Vagina (tissue), 2 donors: ENCODE measurements around the gene B3GNT4. TPM values are rescaled to one million over a fixed set of nuclear protein-coding genes. Genes with fewer than 3 reads are reported as not detected.
A peak's percentile ranks its signal among the peaks of the same experiment; 100 is the strongest.

ENCODE experiments used
- DNase-seq, 2 donors: peaks; one replicate each; pipeline ENCODE4 v3.0.0-alpha.2; 2017; ENCODE audit errors: extremely low spot score in 2 of 2
- H3K27ac ChIP-seq: fragments of 200-600 bp; sonication (generic); one replicate; pipeline ENCODE4 v1.5.1; 2019
- H3K27me3 ChIP-seq: fragments of 200-600 bp; sonication (generic); one replicate; pipeline ENCODE4 v1.5.1; 2019
- H3K36me3 ChIP-seq, 2 donors: fragments of 200-600 bp; sonication (generic); one replicate each; pipeline ENCODE4 v1.5.1; 2017 to 2019
- H3K4me1 ChIP-seq: fragments of 200-600 bp; sonication (generic); one replicate; pipeline ENCODE4 v1.5.1; 2019
- H3K4me3 ChIP-seq, 2 donors: fragments of 200-600 bp; sonication (generic); 1 replicate in 1 of 2; 2 replicates in 1 of 2; pipeline ENCODE4 v1.5.1; 2016 to 2019
- H3K9me3 ChIP-seq: fragments of 200-600 bp; sonication (generic); one replicate; pipeline ENCODE4 v1.5.1; 2019
- POLR2A ChIP-seq, 2 donors: fragments of 450-650 bp; IDR thresholded peaks; one replicate each; pipeline ENCODE4 v1.6.1; 2017; ENCODE audit warnings: antibody characterized with exemption in 2 of 2, mild to moderate bottlenecking in 2 of 2, moderate library complexity in 2 of 2
- POLR2AphosphoS5 ChIP-seq, 2 donors: sonication (generic); formaldehyde crosslinking; IDR thresholded peaks; one replicate each; pipeline ENCODE4 v1.9.0; 2017; ENCODE audit warnings: antibody characterized with exemption in 2 of 2, mild to moderate bottlenecking in 2 of 2, low read depth in 1 of 2; ENCODE audit not compliant: insufficient read depth in 1 of 2
- intact Hi-C: fragments of 100-400 bp; cut with DNase I; formaldehyde crosslinking; loops from one replicate; pipeline ENCODE4 v1.15.1; 2023
- total RNA-seq: library from RNA; depleted of rRNA; stranded (reverse); fragments of >200 nt; gene quantifications from one replicate; pipeline ENCODE4 v1.2.3, GENCODE V29; 2016
- TF ChIP-seq, protein P1 (sequence below), 3 experiments: fragments of 450-650 bp in 2 of 3; fragments of 200-600 bp in 1 of 3; sonication (generic) in 1 of 3; IDR thresholded peaks; one replicate each; pipeline ENCODE4 v1.5.1; 2017 to 2019; ENCODE audit warnings: antibody characterized with exemption in 3 of 3, mild to moderate bottlenecking in 2 of 3, moderate library complexity in 2 of 3

B3GNT4 gene
- 2.9 TPM for total RNA-seq

DNA sequence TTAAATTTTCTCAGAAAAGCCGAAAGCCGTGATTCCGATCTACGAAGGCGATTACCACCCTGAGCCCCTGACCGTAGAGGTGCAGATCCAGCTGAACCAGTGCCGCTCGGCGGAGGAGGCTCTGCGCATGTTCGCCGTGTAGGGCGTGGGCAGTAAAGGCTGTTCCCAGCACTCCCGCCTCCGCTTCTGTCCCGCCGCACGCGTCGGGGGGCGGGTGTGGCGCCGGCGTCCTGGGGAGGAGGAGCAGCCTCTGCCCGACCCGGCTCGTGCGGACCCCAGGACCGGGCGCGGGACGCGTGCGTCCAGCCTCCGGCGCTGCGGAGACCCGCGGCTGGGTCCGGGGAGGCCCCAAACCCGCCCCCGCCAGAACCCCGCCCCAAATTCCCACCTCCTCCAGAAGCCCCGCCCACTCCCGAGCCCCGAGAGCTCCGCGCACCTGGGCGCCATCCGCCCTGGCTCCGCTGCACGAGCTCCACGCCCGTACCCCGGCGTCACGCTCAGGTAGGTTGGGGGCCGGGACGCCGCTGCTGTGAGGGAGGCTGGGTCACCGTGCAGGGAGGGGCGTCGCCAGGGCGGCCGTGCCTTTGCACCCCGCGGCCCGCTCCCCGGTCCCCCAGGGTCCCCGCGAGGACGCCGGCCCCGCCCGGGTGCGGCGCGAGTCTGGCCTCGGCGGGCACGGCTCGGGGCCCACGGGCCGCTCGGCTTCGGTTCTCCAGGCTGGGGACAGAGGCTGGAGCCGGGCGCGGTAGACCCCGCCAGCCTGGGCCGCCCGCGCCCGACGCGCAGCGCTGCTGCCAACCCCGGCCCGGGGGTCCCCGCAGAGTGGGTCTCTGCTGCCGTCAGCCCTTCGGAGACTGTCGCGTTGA lies at the start of gene B3GNT4:
Gene B3GNT4 (plus strand): TSS at position 409 of the 866 bp plus-strand sequence. CDS start 910 bp downstream, outside the sequence.
- peaks cover 0 to 11% of the 10 kb centered on the region in 2 donors for H3K36me3 ChIP-seq
- H3K4me1 ChIP-seq = peaks cover 18% of the 10 kb centered on the region
- no peaks in the 10 kb centered on the region for H3K9me3 ChIP-seq
- no peak within 1 kb of the TSS for H3K27ac ChIP-seq
- no peak for DNase-seq
- peak within 1 kb of the TSS; percentile 55 to 75 for H3K4me3 ChIP-seq
- H3K27me3 ChIP-seq = peaks cover 6% of the 10 kb centered on the region
- TF ChIP-seq POLR2AphosphoS5 (IDR thresholded peaks at IDR 0.05; ENCODE audit: insufficient read depth in 1 of 2, low read depth in 1 of 2) (no peak), POLR2A (IDR thresholded peaks at IDR 0.05) (no peak)
- TF ChIP-seq, protein P1, sequence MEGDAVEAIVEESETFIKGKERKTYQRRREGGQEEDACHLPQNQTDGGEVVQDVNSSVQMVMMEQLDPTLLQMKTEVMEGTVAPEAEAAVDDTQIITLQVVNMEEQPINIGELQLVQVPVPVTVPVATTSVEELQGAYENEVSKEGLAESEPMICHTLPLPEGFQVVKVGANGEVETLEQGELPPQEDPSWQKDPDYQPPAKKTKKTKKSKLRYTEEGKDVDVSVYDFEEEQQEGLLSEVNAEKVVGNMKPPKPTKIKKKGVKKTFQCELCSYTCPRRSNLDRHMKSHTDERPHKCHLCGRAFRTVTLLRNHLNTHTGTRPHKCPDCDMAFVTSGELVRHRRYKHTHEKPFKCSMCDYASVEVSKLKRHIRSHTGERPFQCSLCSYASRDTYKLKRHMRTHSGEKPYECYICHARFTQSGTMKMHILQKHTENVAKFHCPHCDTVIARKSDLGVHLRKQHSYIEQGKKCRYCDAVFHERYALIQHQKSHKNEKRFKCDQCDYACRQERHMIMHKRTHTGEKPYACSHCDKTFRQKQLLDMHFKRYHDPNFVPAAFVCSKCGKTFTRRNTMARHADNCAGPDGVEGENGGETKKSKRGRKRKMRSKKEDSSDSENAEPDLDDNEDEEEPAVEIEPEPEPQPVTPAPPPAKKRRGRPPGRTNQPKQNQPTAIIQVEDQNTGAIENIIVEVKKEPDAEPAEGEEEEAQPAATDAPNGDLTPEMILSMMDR (IDR thresholded peaks at IDR 0.05) = no peak
- intact Hi-C loops = no loop called here

DNA sequence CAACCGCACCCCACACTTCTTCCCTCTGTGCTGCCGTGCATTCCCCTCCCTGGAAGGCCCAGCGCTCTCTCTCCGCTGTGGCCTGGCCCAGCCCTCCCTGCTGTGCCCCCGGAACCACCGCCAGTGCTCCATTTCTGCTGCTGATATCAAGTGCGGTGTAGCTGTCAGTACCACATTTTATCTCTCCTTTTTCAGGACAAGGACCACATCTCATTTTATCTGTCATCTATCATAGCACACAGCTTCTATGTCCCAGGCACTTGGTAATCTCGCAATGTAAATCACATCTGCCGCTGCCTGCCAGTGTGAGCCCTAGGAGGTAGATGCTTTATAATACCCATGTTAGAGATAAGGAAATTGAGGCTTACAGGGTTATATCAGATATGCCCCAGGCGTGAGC lies 47.8 kb upstream of the B3GNT4 start:
- H3K9me3 ChIP-seq = no peaks in the 10 kb centered on the region

DNA sequence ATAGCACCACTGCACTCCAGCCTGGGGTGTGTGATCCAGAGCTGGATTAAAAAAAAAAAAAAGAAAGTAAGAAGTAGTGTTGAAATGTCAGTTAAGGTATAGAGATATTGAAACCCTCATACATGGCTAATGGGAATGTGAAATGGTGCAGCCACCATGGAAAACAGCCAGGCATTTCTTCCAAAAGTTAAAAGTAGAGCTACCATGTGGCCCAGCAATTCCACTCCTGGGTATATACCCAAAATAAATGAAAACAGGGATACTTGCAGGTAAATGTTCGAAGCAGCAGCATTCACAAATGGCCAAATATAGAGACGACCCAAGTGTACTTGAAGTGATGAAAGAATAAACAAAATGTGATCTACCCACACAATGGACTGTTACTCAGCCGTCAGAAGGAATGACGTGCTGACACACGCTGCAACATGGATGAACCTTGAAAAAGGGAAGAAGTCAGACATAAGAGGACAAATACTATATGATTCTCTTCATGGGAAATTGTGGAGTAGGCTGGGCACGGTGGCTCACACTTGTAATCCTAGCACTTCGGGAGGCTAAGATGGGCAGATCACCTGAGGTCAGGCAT lies 44.7 kb upstream of the B3GNT4 start:
- TF ChIP-seq POLR2AphosphoS5 (IDR thresholded peaks at IDR 0.05; ENCODE audit: insufficient read depth in 1 of 2, low read depth in 1 of 2) = no peak
- TF ChIP-seq, protein P1 (IDR thresholded peaks at IDR 0.05) = no peak
- no peak for TF ChIP-seq POLR2A (IDR thresholded peaks at IDR 0.05)
- Histone ChIP-seq H3K9me3 (no peaks in the 10 kb centered on the region), H3K36me3 (no peaks in the 10 kb centered on the region), H3K27me3 (no peaks in the 10 kb centered on the region), H3K4me1 (no peaks in the 10 kb centered on the region), H3K27ac (no peak overlapping the region), H3K4me3 (no peak overlapping the region)
- intact Hi-C loops = no loop called here
- DNase-seq = no peak

More for the DNA sequence above, 47.8 kb upstream of the B3GNT4 start:
- no peak for DNase-seq
- no peaks in the 10 kb centered on the region for H3K27me3 ChIP-seq
- H3K27ac ChIP-seq = no peak overlapping the region
- H3K4me1 ChIP-seq = no peaks in the 10 kb centered on the region
- intact Hi-C loops = no loop called here
- no peaks in the 10 kb centered on the region for H3K36me3 ChIP-seq
- TF ChIP-seq POLR2A (IDR thresholded peaks at IDR 0.05) = no peak
- TF ChIP-seq POLR2AphosphoS5 (IDR thresholded peaks at IDR 0.05; ENCODE audit: insufficient read depth in 1 of 2, low read depth in 1 of 2) = no peak
- TF ChIP-seq, protein P1 (IDR thresholded peaks at IDR 0.05) = no peak
- no peak overlapping the region for H3K4me3 ChIP-seq

DNA sequence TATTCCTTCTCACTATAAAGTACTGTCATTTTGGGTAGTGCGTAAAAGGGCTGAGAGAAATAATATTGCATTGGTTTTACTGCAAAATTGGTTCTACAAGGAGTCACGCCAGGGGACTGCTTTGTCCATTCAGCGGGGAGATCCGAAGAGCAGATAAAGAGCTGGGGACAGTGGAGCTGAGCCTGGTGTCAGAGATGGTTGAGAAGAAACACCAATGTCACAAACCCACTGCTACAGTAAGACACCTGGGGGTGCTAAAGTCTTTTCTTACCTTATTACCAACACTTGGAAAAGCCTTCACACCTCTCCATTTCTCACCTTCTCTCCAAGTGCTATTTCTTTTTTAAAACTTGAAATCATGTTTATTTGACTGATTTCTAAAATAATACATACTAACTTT lies 43.6 kb upstream of the B3GNT4 start:
- Histone ChIP-seq H3K27ac (no peak overlapping the region), H3K4me1 (no peaks in the 10 kb centered on the region), H3K9me3 (no peaks in the 10 kb centered on the region), H3K27me3 (no peaks in the 10 kb centered on the region), H3K36me3 (no peaks in the 10 kb centered on the region), H3K4me3 (no peak overlapping the region)
- intact Hi-C loops = no loop called here
- no peak for DNase-seq
- TF ChIP-seq POLR2AphosphoS5 (IDR thresholded peaks at IDR 0.05; ENCODE audit: insufficient read depth in 1 of 2, low read depth in 1 of 2) (no peak), POLR2A (IDR thresholded peaks at IDR 0.05) (no peak)
- TF ChIP-seq, protein P1 (IDR thresholded peaks at IDR 0.05) = no peak

DNA sequence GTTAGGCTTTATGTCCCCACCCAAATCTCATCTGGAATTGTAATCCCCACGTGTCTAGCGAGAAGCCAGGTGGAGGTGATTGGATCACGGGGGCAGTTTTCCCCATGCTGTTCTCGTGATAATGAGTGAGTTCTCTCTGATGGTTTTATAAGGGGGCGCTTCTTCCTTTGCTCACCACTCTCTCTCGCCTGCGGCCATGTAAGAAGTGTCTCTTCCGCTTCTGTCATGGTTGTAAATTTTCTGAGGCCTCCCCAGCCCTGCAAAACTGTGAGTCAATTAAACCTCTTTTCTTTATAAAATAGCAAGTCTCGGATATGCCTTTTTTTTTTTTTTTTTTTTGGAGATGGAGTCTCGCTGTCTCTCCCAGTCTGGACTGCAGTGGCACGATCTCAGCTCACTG lies 42.7 kb upstream of the B3GNT4 start:
- Histone ChIP-seq H3K4me1 (no peaks in the 10 kb centered on the region), H3K4me3 (no peak overlapping the region), H3K9me3 (no peaks in the 10 kb centered on the region), H3K27ac (no peak overlapping the region), H3K36me3 (no peaks in the 10 kb centered on the region), H3K27me3 (no peaks in the 10 kb centered on the region)
- DNase-seq = no peak
- intact Hi-C loops = no loop called here
- TF ChIP-seq, protein P1 (IDR thresholded peaks at IDR 0.05) = no peak
- TF ChIP-seq POLR2A (IDR thresholded peaks at IDR 0.05) (no peak), POLR2AphosphoS5 (IDR thresholded peaks at IDR 0.05; ENCODE audit: insufficient read depth in 1 of 2, low read depth in 1 of 2) (no peak)
